H9 (cell line): ENCODE measurements around the gene SLC16A11. TPM values are rescaled to one million over a fixed set of nuclear protein-coding genes. Genes with fewer than 3 reads are reported as not detected.

Experiments
- DNase-seq: peaks from one replicate; pipeline ENCODE4 v3.0.0-alpha.2; 2017
- H2AFZ ChIP-seq: one replicate; pipeline ENCODE4 v1.6.1; 2013; ENCODE audit warnings: mild to moderate bottlenecking, low read length, control low read depth, moderate library complexity
- H2AK5ac ChIP-seq: 2 replicates; pipeline ENCODE4 v1.6.1; 2013; ENCODE audit warnings: low read length, control low read depth, mixed read lengths; ENCODE audit not compliant: insufficient read length
- H2BK120ac ChIP-seq: one replicate; pipeline ENCODE4 v1.6.1; 2013; ENCODE audit warnings: low read depth, mild to moderate bottlenecking, low read length, control low read depth, inconsistent platforms; ENCODE audit not compliant: poor library complexity, severe bottlenecking
- H2BK12ac ChIP-seq: 2 replicates; pipeline ENCODE4 v1.6.1; 2013; ENCODE audit warnings: low read length, control low read depth, mixed read lengths, low read depth; ENCODE audit not compliant: insufficient read length
- H2BK15ac ChIP-seq: 2 replicates; pipeline ENCODE4 v1.6.1; 2013; ENCODE audit warnings: low read depth, low read length, control low read depth
- H2BK20ac ChIP-seq: one replicate; pipeline ENCODE4 v1.6.1; 2013; ENCODE audit warnings: low read depth, mild to moderate bottlenecking, low read length, control low read depth, inconsistent platforms; ENCODE audit not compliant: poor library complexity, severe bottlenecking
- H2BK5ac ChIP-seq: 2 replicates; pipeline ENCODE4 v1.6.1; 2013; ENCODE audit warnings: low read length, control low read depth, mixed read lengths; ENCODE audit not compliant: insufficient read length
- H3K14ac ChIP-seq: 2 replicates; pipeline ENCODE4 v1.6.1; 2013; ENCODE audit warnings: low read length, control low read depth; ENCODE audit not compliant: insufficient read depth
- H3K18ac ChIP-seq: 2 replicates; pipeline ENCODE4 v1.6.1; 2013; ENCODE audit warnings: low read depth, mild to moderate bottlenecking, mixed read lengths, low read length, control low read depth; ENCODE audit not compliant: insufficient read length
- H3K23ac ChIP-seq: 2 replicates; pipeline ENCODE4 v1.6.1; 2013; ENCODE audit warnings: low read length, control low read depth, mixed read lengths, low read depth; ENCODE audit not compliant: insufficient read length
- H3K23me2 ChIP-seq: 2 replicates; pipeline ENCODE4 v1.6.1; 2013; ENCODE audit warnings: low read depth, mild to moderate bottlenecking, mixed read lengths, low read length, control low read depth; ENCODE audit not compliant: insufficient read length, poor library complexity, severe bottlenecking
- H3K27ac ChIP-seq: 2 replicates; pipeline ENCODE4 v1.5.1; 2013; ENCODE audit warnings: low read length, control low read depth, mixed read lengths, low read depth; ENCODE audit not compliant: insufficient read length
- H3K27me3 ChIP-seq: 2 replicates; pipeline ENCODE4 v1.6.1; 2013; ENCODE audit warnings: low read length, control low read depth, inconsistent platforms; ENCODE audit not compliant: insufficient read depth
- H3K4ac ChIP-seq: 2 replicates; pipeline ENCODE4 v1.6.1; 2013; ENCODE audit warnings: low read depth, mild to moderate bottlenecking, control low read depth, inconsistent platforms, low read length, moderate library complexity
- H3K4me1 ChIP-seq: 2 replicates; pipeline ENCODE4 v1.6.1; 2013; ENCODE audit warnings: low read length, control low read depth, inconsistent platforms; ENCODE audit not compliant: insufficient read depth
- H3K4me2 ChIP-seq: 2 replicates; pipeline ENCODE4 v1.6.1; 2013; ENCODE audit warnings: low read length, control low read depth, mixed read lengths; ENCODE audit not compliant: insufficient read length, insufficient read depth
- H3K56ac ChIP-seq: 2 replicates; pipeline ENCODE4 v1.6.1; 2013; ENCODE audit warnings: low read depth, mild to moderate bottlenecking, mixed read lengths, low read length, control low read depth; ENCODE audit not compliant: insufficient read length
- H3K79me1 ChIP-seq: 2 replicates; pipeline ENCODE4 v1.6.1; 2013; ENCODE audit warnings: low read depth, mild to moderate bottlenecking, moderate library complexity, low read length, control low read depth, inconsistent platforms; ENCODE audit not compliant: insufficient read depth, poor library complexity, severe bottlenecking
- H3K79me2 ChIP-seq: 2 replicates; pipeline ENCODE4 v1.6.1; 2013; ENCODE audit warnings: low read length, control low read depth, inconsistent platforms; ENCODE audit not compliant: insufficient read depth
- H3K9ac ChIP-seq: 2 replicates; pipeline ENCODE4 v1.6.1; 2013; ENCODE audit warnings: low read length, control low read depth, mixed read lengths; ENCODE audit not compliant: insufficient read length; ENCODE audit errors: extremely low read depth
- H3K9me3 ChIP-seq: one replicate; pipeline ENCODE4 v1.6.1; 2013; ENCODE audit warnings: low read depth, low read length, inconsistent platforms; ENCODE audit not compliant: control insufficient read depth
- H3T11ph ChIP-seq: one replicate; pipeline ENCODE4 v1.6.1; 2013; ENCODE audit warnings: mild to moderate bottlenecking, low read length, control low read depth, inconsistent platforms
- H4K20me1 ChIP-seq: one replicate; pipeline ENCODE4 v1.6.1; 2013; ENCODE audit not compliant: control insufficient read depth, insufficient read length, insufficient read depth
- H4K5ac ChIP-seq: 2 replicates; pipeline ENCODE4 v1.6.1; 2013; ENCODE audit warnings: low read depth, mild to moderate bottlenecking, mixed read lengths, low read length, control low read depth; ENCODE audit not compliant: insufficient read length
- H4K8ac ChIP-seq: replicated peaks from 2 replicates; pipeline ENCODE4 v1.6.1; 2013; ENCODE audit warnings: low read length, control low read depth, mixed read lengths, low read depth; ENCODE audit not compliant: insufficient read length
- H4K91ac ChIP-seq: 2 replicates; pipeline ENCODE4 v1.6.1; 2013; ENCODE audit warnings: low read depth, mild to moderate bottlenecking, moderate library complexity, mixed read lengths, low read length, control low read depth; ENCODE audit not compliant: insufficient read length
- H3K27ac Mint-ChIP-seq, 3 experiments: 2 replicates in 2 of 3; 3 replicates in 1 of 3; pipeline ENCODE4 v1.8.0; 2020 to 2021; ENCODE audit warnings: mixed read lengths in 3 of 3, mild to moderate bottlenecking in 1 of 3, moderate library complexity in 1 of 3
- H3K27me3 Mint-ChIP-seq: 2 replicates; pipeline ENCODE4 v1.8.0; 2021; ENCODE audit warnings: low read depth, mild to moderate bottlenecking, moderate library complexity, mixed read lengths
- H3K36me3 Mint-ChIP-seq, 3 experiments: 2 replicates in 2 of 3; 3 replicates in 1 of 3; pipeline ENCODE4 v1.8.0; 2020 to 2021; ENCODE audit warnings: low read depth in 3 of 3, mixed read lengths in 3 of 3; ENCODE audit not compliant: insufficient read depth in 1 of 3
- H3K4me1 Mint-ChIP-seq, 2 experiments: 2 replicates each; pipeline ENCODE4 v1.8.0; 2020; ENCODE audit warnings: mixed read lengths in 2 of 2
- H3K4me3 Mint-ChIP-seq, 2 experiments: 2 replicates in 1 of 2; 3 replicates in 1 of 2; pipeline ENCODE4 v1.8.0; 2020 to 2021; ENCODE audit warnings: mild to moderate bottlenecking in 2 of 2, mixed read lengths in 2 of 2, moderate library complexity in 1 of 2
- H3K9me3 Mint-ChIP-seq, 2 experiments: 2 replicates in 1 of 2; 3 replicates in 1 of 2; pipeline ENCODE4 v1.8.0; 2020; ENCODE audit warnings: mild to moderate bottlenecking in 2 of 2, mixed read lengths in 2 of 2, moderate library complexity in 1 of 2
- CTCF ChIP-seq: fragments of 200-600 bp; sonication (generic); conservative IDR thresholded peaks from 3 replicates; pipeline ENCODE4 v1.8.0; 2021; ENCODE audit warnings: antibody characterized with exemption, mild to moderate bottlenecking
- WGBS: extraction: QIAGEN DNeasy Blood & Tissue Kit; methylation state at CpG from one replicate; pipeline ENCODE4 v1.1.7; 2013; ENCODE audit warnings: missing lambda C conversion rate, low lambda C conversion rate, mixed read lengths; ENCODE audit not compliant: insufficient read length; ENCODE audit errors: extremely low coverage; 5-methylcytosine and 5-hydroxymethylcytosine counted together
- total RNA-seq: library from RNA; stranded (reverse); gene quantifications from 2 replicates; pipeline ENCODE4 v1.2.1, GENCODE V29; 2021

SLC16A11 gene
- total RNA-seq, 1 experiment from 2014 or later, result 0.13 TPM

DNA sequence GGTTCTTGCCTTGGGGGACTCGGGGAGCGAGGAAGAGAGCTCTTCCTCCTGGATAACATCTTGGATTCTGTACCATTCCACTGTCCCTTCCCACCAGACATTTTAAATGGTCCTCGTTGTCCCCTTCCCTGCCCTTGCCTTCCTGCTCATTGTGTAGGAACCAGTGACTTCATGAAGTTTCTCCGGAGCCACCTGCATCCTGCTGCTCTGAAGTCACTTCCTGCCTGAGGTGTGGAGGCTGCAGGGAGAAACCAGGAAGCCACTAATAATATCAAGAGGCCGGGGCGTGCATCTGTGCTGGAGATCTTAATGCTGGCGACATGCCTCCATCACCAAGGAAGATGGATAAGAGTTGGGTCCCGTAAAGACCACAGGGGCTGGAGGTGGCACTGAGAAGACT is 14.2 kb downstream of the SLC16A11 start:
- no peak overlapping the region for H2BK20ac ChIP-seq
- H3K9me3 ChIP-seq, result no peaks in the 10 kb centered on the region
- no peak overlapping the region for H3K27ac ChIP-seq
- no peaks in the 10 kb centered on the region for H4K20me1 ChIP-seq
- no peak overlapping the region for H3K14ac ChIP-seq
- no peak for TF ChIP-seq CTCF
- H4K8ac ChIP-seq, result no peak overlapping the region
- H3K27me3 ChIP-seq, result no peaks in the 10 kb centered on the region
- H3K56ac ChIP-seq, result no peak overlapping the region
- no peaks in the 10 kb centered on the region for H3K79me1 ChIP-seq
- H2BK120ac ChIP-seq, result no peak overlapping the region
- H3K9me3 Mint-ChIP-seq, result no peaks in the 10 kb centered on the region
- H3K9ac ChIP-seq, result no peak overlapping the region
- H3K23ac ChIP-seq, result no peak overlapping the region
- H3K27ac Mint-ChIP-seq, result no peak overlapping the region
- H3K4me3 Mint-ChIP-seq, result no peak overlapping the region
- H3K4me1 ChIP-seq, result no peaks in the 10 kb centered on the region
- H3T11ph ChIP-seq, result no peak overlapping the region
- no peaks in the 10 kb centered on the region for H3K23me2 ChIP-seq
- H3K36me3 Mint-ChIP-seq, result peaks cover 10 to 42% (median 21%) of the 10 kb centered on the region in 3 experiments; a peak in 6 of 7 replicates
- H2AK5ac ChIP-seq, result no peak overlapping the region
- H4K5ac ChIP-seq, result no peak overlapping the region
- DNase-seq, result no peak
- WGBS, result no CpG with 5 or more reads among the region's 8 CpGs
- H3K27me3 Mint-ChIP-seq, result peaks cover 12% of the 10 kb centered on the region
- no peak overlapping the region for H2BK15ac ChIP-seq
- H3K4me2 ChIP-seq, result no peak overlapping the region
- peaks cover 0 to 3% of the 10 kb centered on the region in 2 experiments; a peak in 2 of 4 replicates for H3K4me1 Mint-ChIP-seq
- no peaks in the 10 kb centered on the region for H3K79me2 ChIP-seq
- no peak overlapping the region for H4K91ac ChIP-seq
- no peak overlapping the region for H2BK12ac ChIP-seq
- no peak overlapping the region for H2BK5ac ChIP-seq
- no peak overlapping the region for H2AFZ ChIP-seq
- H3K4ac ChIP-seq, result no peak overlapping the region
- no peak overlapping the region for H3K18ac ChIP-seq
